ENCODE data around the gene AUTS2.

DNA sequence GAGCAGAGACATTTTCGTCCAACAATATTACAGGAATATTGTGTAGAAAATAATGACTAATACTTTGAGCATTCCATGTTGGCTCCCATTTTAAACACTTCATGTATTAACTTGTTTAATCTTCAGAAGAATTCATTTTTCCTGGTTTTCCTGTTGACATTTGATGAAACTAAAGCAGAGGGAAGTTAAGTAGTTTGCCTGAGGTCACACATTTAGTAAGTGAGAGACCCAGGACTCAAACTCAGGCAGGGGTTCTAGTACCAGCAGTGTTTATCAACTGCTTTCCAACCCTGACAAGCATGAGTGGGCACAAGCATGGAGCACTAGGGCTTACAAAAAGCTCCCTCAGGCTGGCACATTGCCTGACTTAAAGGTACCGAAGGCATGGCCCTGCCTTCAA, 719.1 kb downstream of the AUTS2 start:
- TF ChIP-seq ELF4 (IDR thresholded peaks at IDR 0.05) (no peak), ARNT (IDR thresholded peaks at IDR 0.05) (no peak), BHLHE40 (IDR thresholded peaks at IDR 0.05; ENCODE audit: borderline replicate concordance) (no peak), NFRKB (IDR thresholded peaks at IDR 0.05) (no peak), FOXA1 (IDR thresholded peaks at IDR 0.05) (no peak), SUZ12 (IDR thresholded peaks at IDR 0.05) (no peak), L3MBTL2 (conservative IDR thresholded peaks at IDR 0.05) (no peak), FOXM1 (IDR thresholded peaks at IDR 0.05; ENCODE audit: borderline replicate concordance) (no peak), ZNF384 (IDR thresholded peaks at IDR 0.05) (no peak), FOXK2 (IDR thresholded peaks at IDR 0.05) (no peak), SP1 (IDR thresholded peaks at IDR 0.05) (no peak), LEF1 (IDR thresholded peaks at IDR 0.05; ENCODE audit: borderline replicate concordance) (no peak), TARDBP (IDR thresholded peaks at IDR 0.05) (no peak)
- TF ChIP-seq, protein P1, sequence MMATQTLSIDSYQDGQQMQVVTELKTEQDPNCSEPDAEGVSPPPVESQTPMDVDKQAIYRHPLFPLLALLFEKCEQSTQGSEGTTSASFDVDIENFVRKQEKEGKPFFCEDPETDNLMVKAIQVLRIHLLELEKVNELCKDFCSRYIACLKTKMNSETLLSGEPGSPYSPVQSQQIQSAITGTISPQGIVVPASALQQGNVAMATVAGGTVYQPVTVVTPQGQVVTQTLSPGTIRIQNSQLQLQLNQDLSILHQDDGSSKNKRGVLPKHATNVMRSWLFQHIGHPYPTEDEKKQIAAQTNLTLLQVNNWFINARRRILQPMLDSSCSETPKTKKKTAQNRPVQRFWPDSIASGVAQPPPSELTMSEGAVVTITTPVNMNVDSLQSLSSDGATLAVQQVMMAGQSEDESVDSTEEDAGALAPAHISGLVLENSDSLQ (IDR thresholded peaks at IDR 0.05): no peak
